ENCODE measurements around the gene EXOC3.

The EXOC3 gene

GRCh38 chr5:482021-482420 lies 39.0 kb downstream of the EXOC3 start:
- Histone ChIP-seq H2AFZ (ENCODE audit: low read length) (no peak overlapping the region), H3K9me3 (ENCODE audit: low read length) (no peaks in the 10 kb centered on the region), H3K36me3 (ENCODE audit: insufficient read depth, low read length) (no peaks in the 10 kb centered on the region), H4K20me1 (ENCODE audit: insufficient read depth, low read length) (no peaks in the 10 kb centered on the region), H3K9me2 (ENCODE audit: low read depth, low read length) (no peaks in the 10 kb centered on the region), H3K27ac (ENCODE audit: low read depth, low read length, poor library complexity, severe bottlenecking) (no peak overlapping the region), H3K27me3 (ENCODE audit: insufficient read depth, low read length) (peaks cover 26% of the 10 kb centered on the region), H3K4me2 (ENCODE audit: low read length) (no peak overlapping the region), H3K4me1 (ENCODE audit: insufficient read depth, low read length, severe bottlenecking) (no peaks in the 10 kb centered on the region), H3K79me2 (ENCODE audit: insufficient read depth, low read length) (no peaks in the 10 kb centered on the region), H3F3A (ENCODE audit: insufficient read depth, low read length) (no peaks in the 10 kb centered on the region), H3K4me3 (ENCODE audit: low read depth, low read length, poor library complexity, severe bottlenecking) (no peak overlapping the region), H3K9ac (ENCODE audit: low read length) (no peak overlapping the region)
- TF ChIP-seq EZH2 (IDR thresholded peaks at IDR 0.05; ENCODE audit: borderline replicate concordance, low read length) = no peak
- TF ChIP-seq, protein P1, sequence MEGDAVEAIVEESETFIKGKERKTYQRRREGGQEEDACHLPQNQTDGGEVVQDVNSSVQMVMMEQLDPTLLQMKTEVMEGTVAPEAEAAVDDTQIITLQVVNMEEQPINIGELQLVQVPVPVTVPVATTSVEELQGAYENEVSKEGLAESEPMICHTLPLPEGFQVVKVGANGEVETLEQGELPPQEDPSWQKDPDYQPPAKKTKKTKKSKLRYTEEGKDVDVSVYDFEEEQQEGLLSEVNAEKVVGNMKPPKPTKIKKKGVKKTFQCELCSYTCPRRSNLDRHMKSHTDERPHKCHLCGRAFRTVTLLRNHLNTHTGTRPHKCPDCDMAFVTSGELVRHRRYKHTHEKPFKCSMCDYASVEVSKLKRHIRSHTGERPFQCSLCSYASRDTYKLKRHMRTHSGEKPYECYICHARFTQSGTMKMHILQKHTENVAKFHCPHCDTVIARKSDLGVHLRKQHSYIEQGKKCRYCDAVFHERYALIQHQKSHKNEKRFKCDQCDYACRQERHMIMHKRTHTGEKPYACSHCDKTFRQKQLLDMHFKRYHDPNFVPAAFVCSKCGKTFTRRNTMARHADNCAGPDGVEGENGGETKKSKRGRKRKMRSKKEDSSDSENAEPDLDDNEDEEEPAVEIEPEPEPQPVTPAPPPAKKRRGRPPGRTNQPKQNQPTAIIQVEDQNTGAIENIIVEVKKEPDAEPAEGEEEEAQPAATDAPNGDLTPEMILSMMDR (IDR thresholded peaks at IDR 0.05; ENCODE audit: low read length) = no peak

- H3K27me3 ChIP-seq (ENCODE audit: insufficient read depth, low read length) = peaks cover 25% of the 10 kb centered on the region
- no peaks in the 10 kb centered on the region for H3K9me3 ChIP-seq (ENCODE audit: low read length)
- H3K4me1 ChIP-seq (ENCODE audit: insufficient read depth, low read length, severe bottlenecking) = no peaks in the 10 kb centered on the region
- no peaks in the 10 kb centered on the region for H3K36me3 ChIP-seq (ENCODE audit: insufficient read depth, low read length)
- no peak overlapping the region for H3K4me3 ChIP-seq (ENCODE audit: low read depth, low read length, poor library complexity, severe bottlenecking)
- H3K9me2 ChIP-seq (ENCODE audit: low read depth, low read length) = no peaks in the 10 kb centered on the region
- no peaks in the 10 kb centered on the region for H3F3A ChIP-seq (ENCODE audit: insufficient read depth, low read length)
- H4K20me1 ChIP-seq (ENCODE audit: insufficient read depth, low read length) = no peaks in the 10 kb centered on the region
- H2AFZ ChIP-seq (ENCODE audit: low read length) = no peak overlapping the region
- H3K79me2 ChIP-seq (ENCODE audit: insufficient read depth, low read length) = no peaks in the 10 kb centered on the region
- no peak overlapping the region for H3K4me2 ChIP-seq (ENCODE audit: low read length)
- no peak overlapping the region for H3K9ac ChIP-seq (ENCODE audit: low read length)
- no peak overlapping the region for H3K27ac ChIP-seq (ENCODE audit: low read depth, low read length, poor library complexity, severe bottlenecking)
- no peak for TF ChIP-seq EZH2 (IDR thresholded peaks at IDR 0.05; ENCODE audit: borderline replicate concordance, low read length)
Observed at GRCh38 chr5:482506-482905, 39.5 kb downstream of the EXOC3 start.

- H4K20me1 ChIP-seq (ENCODE audit: insufficient read depth, low read length) = no peaks in the 10 kb centered on the region
- peaks cover 25% of the 10 kb centered on the region for H3K27me3 ChIP-seq (ENCODE audit: insufficient read depth, low read length)
- H3K9ac ChIP-seq (ENCODE audit: low read length) = no peak overlapping the region
- no peak overlapping the region for H2AFZ ChIP-seq (ENCODE audit: low read length)
- no peak overlapping the region for H3K27ac ChIP-seq (ENCODE audit: low read depth, low read length, poor library complexity, severe bottlenecking)
- H3K9me2 ChIP-seq (ENCODE audit: low read depth, low read length) = no peaks in the 10 kb centered on the region
- no peak for TF ChIP-seq EZH2 (IDR thresholded peaks at IDR 0.05; ENCODE audit: borderline replicate concordance, low read length)
- TF ChIP-seq, protein P1 (IDR thresholded peaks at IDR 0.05; ENCODE audit: low read length) = no peak
- no peaks in the 10 kb centered on the region for H3K36me3 ChIP-seq (ENCODE audit: insufficient read depth, low read length)
- no peaks in the 10 kb centered on the region for H3K9me3 ChIP-seq (ENCODE audit: low read length)
- no peak overlapping the region for H3K4me3 ChIP-seq (ENCODE audit: low read depth, low read length, poor library complexity, severe bottlenecking)
- H3K4me2 ChIP-seq (ENCODE audit: low read length) = no peak overlapping the region
- H3F3A ChIP-seq (ENCODE audit: insufficient read depth, low read length) = no peaks in the 10 kb centered on the region
- H3K4me1 ChIP-seq (ENCODE audit: insufficient read depth, low read length, severe bottlenecking) = no peaks in the 10 kb centered on the region
- H3K79me2 ChIP-seq (ENCODE audit: insufficient read depth, low read length) = no peaks in the 10 kb centered on the region
Observed at GRCh38 chr5:483011-483410, 40.0 kb downstream of the EXOC3 start.

GRCh38 chr5:483434-484140 lies 40.6 kb downstream of the EXOC3 start:
- TF ChIP-seq, protein P1 (IDR thresholded peaks at IDR 0.05; ENCODE audit: low read length) = no peak
- TF ChIP-seq EZH2 (IDR thresholded peaks at IDR 0.05; ENCODE audit: borderline replicate concordance, low read length) = no peak
- H3K36me3 ChIP-seq (ENCODE audit: insufficient read depth, low read length) = no peaks in the 10 kb centered on the region
- no peak overlapping the region for H2AFZ ChIP-seq (ENCODE audit: low read length)
- H3K4me3 ChIP-seq (ENCODE audit: low read depth, low read length, poor library complexity, severe bottlenecking) = no peak overlapping the region
- H3K27ac ChIP-seq (ENCODE audit: low read depth, low read length, poor library complexity, severe bottlenecking) = no peak overlapping the region
- peaks cover 21% of the 10 kb centered on the region for H3K27me3 ChIP-seq (ENCODE audit: insufficient read depth, low read length)
- no peak overlapping the region for H3K4me2 ChIP-seq (ENCODE audit: low read length)
- no peaks in the 10 kb centered on the region for H3K9me2 ChIP-seq (ENCODE audit: low read depth, low read length)
- H3K4me1 ChIP-seq (ENCODE audit: insufficient read depth, low read length, severe bottlenecking) = no peaks in the 10 kb centered on the region
- H3K9ac ChIP-seq (ENCODE audit: low read length) = no peak overlapping the region
- no peaks in the 10 kb centered on the region for H4K20me1 ChIP-seq (ENCODE audit: insufficient read depth, low read length)
- no peaks in the 10 kb centered on the region for H3K9me3 ChIP-seq (ENCODE audit: low read length)
- H3F3A ChIP-seq (ENCODE audit: insufficient read depth, low read length) = no peaks in the 10 kb centered on the region
- no peaks in the 10 kb centered on the region for H3K79me2 ChIP-seq (ENCODE audit: insufficient read depth, low read length)

All from OCI-LY1 (cell line).